ENCODE data around the gene OCA2. TPM values are rescaled to one million over a fixed set of nuclear protein-coding genes. Genes with fewer than 3 reads are reported as not detected.

Gene OCA2
- polyA plus RNA-seq, 1 donor (not counting 4 experiments of a cell fraction or from before 2014, with no cell fraction given), result 0.05 TPM

DNA sequence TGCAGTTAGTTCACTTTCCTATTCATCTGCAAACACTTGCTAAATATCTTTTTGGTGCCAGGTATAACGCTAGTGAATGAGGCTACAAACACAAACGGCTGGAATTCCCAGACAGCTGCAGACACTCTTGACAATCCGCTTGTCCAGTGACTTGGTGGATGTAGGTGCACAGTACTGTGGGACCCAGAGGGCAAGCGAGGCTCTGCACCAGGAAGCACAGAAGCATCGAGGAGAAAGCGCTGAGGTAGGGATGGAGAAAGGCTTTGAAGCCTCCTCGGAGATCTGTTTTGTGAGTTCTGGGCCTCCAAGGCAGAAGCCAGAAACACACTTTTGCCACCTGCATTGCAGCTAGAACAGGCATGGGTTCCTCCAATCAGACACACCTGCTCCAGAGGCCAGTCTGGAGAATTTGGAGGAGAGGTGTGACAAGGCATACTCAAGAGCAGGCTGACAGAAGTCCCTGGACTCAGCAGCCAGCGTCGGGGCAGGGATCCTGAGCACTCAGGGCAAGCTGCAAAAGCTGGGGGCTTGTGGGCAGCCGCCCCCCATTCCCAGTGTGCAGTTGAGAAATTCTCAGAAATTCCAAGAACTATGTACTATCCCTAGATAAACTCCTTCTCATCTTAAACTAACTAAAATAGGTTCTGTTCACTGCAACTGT, 232.5 kb downstream of the OCA2 start:
- Histone ChIP-seq H3K79me2 (ENCODE audit: control insufficient read depth, insufficient read depth, low read length) (no peaks in the 10 kb centered on the region), H2AFZ (ENCODE audit: control insufficient read depth, low read length) (no peak overlapping the region), H3K9me1 (ENCODE audit: control insufficient read depth, extremely low read depth, insufficient read depth, low read length) (no peaks in the 10 kb centered on the region), H3K27ac (ENCODE audit: control insufficient read depth, insufficient read depth, low read length) (no peak overlapping the region), H3K9ac (ENCODE audit: control insufficient read depth, extremely low read depth, insufficient read depth, low read length) (no peak overlapping the region), H4K20me1 (ENCODE audit: control insufficient read depth, extremely low read depth, insufficient read depth, low read length) (no peaks in the 10 kb centered on the region), H3K4me2 (ENCODE audit: control insufficient read depth, extremely low read depth, insufficient read depth, low read depth, low read length) (no peak overlapping the region), H3K4me3 (ENCODE audit: control insufficient read depth in 2 of 3, extremely low read depth in 1 of 3, insufficient read depth in 2 of 3, low read depth in 1 of 3, low read length in 3 of 3) (no peak overlapping the region), H3K36me3 (ENCODE audit: control insufficient read depth in 2 of 2, extremely low read depth in 1 of 2, insufficient read depth in 2 of 2, low read length in 2 of 2) (no peaks in the 10 kb centered on the region), H3K9me3 (ENCODE audit: control insufficient read depth, low read depth, low read length) (no peaks in the 10 kb centered on the region), H3K27me3 (ENCODE audit: control insufficient read depth, extremely low read depth, insufficient read depth, low read length) (no peaks in the 10 kb centered on the region), H3K4me1 (ENCODE audit: control insufficient read depth, extremely low read depth, insufficient read depth, low read length) (peaks cover 4% of the 10 kb centered on the region)
- dilution Hi-C loops (cut with MboI; ENCODE audit: extremely low pct_ligation_motif_present, low sequenced_read_pairs), result no loop called here
- FAIRE-seq (no peak), DNase-seq (ENCODE audit: low read depth, low spot score) (no peak)
- TF ChIP-seq, protein P1, sequence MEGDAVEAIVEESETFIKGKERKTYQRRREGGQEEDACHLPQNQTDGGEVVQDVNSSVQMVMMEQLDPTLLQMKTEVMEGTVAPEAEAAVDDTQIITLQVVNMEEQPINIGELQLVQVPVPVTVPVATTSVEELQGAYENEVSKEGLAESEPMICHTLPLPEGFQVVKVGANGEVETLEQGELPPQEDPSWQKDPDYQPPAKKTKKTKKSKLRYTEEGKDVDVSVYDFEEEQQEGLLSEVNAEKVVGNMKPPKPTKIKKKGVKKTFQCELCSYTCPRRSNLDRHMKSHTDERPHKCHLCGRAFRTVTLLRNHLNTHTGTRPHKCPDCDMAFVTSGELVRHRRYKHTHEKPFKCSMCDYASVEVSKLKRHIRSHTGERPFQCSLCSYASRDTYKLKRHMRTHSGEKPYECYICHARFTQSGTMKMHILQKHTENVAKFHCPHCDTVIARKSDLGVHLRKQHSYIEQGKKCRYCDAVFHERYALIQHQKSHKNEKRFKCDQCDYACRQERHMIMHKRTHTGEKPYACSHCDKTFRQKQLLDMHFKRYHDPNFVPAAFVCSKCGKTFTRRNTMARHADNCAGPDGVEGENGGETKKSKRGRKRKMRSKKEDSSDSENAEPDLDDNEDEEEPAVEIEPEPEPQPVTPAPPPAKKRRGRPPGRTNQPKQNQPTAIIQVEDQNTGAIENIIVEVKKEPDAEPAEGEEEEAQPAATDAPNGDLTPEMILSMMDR (optimal IDR thresholded peaks at IDR 0.05 in 1 of 3, IDR thresholded peaks at IDR 0.05 in 1 of 3, conservative IDR thresholded peaks at IDR 0.05 in 1 of 3; ENCODE audit: extremely low read depth in 1 of 3, insufficient read depth in 2 of 3, low read length in 3 of 3), result no peak
- no peak for TF ChIP-seq EZH2 (IDR thresholded peaks at IDR 0.05; ENCODE audit: low read length)

DNA sequence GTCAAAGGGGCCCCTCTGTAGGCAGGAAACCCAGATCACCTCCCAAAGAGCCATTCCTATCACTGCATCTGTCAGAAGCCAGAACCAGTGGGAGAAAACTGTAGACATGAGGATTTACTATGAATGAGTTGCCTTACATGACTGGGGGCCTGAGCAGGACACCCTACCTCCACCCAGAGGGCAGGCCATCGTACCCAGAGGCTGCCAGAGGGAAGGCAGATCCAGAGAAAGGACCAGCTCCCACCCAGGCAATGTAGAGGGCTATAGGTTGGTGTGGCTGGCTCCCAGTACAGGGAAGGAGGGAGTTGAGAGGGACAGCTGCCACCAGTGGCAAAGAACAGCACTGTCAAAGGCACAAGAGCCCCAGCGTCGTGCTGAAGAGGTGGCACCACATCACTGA, 233.2 kb downstream of the OCA2 start:
- Histone ChIP-seq H3K9ac (ENCODE audit: control insufficient read depth, extremely low read depth, insufficient read depth, low read length) (no peak overlapping the region), H3K27ac (ENCODE audit: control insufficient read depth, insufficient read depth, low read length) (no peak overlapping the region), H4K20me1 (ENCODE audit: control insufficient read depth, extremely low read depth, insufficient read depth, low read length) (no peaks in the 10 kb centered on the region), H3K27me3 (ENCODE audit: control insufficient read depth, extremely low read depth, insufficient read depth, low read length) (no peaks in the 10 kb centered on the region), H2AFZ (ENCODE audit: control insufficient read depth, low read length) (no peak overlapping the region), H3K4me3 (ENCODE audit: control insufficient read depth in 2 of 3, extremely low read depth in 1 of 3, insufficient read depth in 2 of 3, low read depth in 1 of 3, low read length in 3 of 3) (no peak overlapping the region), H3K9me1 (ENCODE audit: control insufficient read depth, extremely low read depth, insufficient read depth, low read length) (no peaks in the 10 kb centered on the region), H3K9me3 (ENCODE audit: control insufficient read depth, low read depth, low read length) (no peaks in the 10 kb centered on the region), H3K36me3 (ENCODE audit: control insufficient read depth in 2 of 2, extremely low read depth in 1 of 2, insufficient read depth in 2 of 2, low read length in 2 of 2) (no peaks in the 10 kb centered on the region), H3K4me1 (ENCODE audit: control insufficient read depth, extremely low read depth, insufficient read depth, low read length) (peaks cover 4% of the 10 kb centered on the region), H3K79me2 (ENCODE audit: control insufficient read depth, insufficient read depth, low read length) (no peaks in the 10 kb centered on the region), H3K4me2 (ENCODE audit: control insufficient read depth, extremely low read depth, insufficient read depth, low read depth, low read length) (no peak overlapping the region)
- DNase-seq (ENCODE audit: low read depth, low spot score) (no peak), FAIRE-seq (no peak)
- dilution Hi-C loops (cut with MboI; ENCODE audit: extremely low pct_ligation_motif_present, low sequenced_read_pairs), result no loop called here
- TF ChIP-seq, protein P1 (optimal IDR thresholded peaks at IDR 0.05 in 1 of 3, IDR thresholded peaks at IDR 0.05 in 1 of 3, conservative IDR thresholded peaks at IDR 0.05 in 1 of 3; ENCODE audit: extremely low read depth in 1 of 3, insufficient read depth in 2 of 3, low read length in 3 of 3), result no peak
- TF ChIP-seq EZH2 (IDR thresholded peaks at IDR 0.05; ENCODE audit: low read length), result no peak
